Heart right ventricle (tissue), 16 donors: ENCODE data around the gene PAPSS1. TPM values are rescaled to one million over a fixed set of nuclear protein-coding genes. Genes with fewer than 3 reads are reported as not detected.
"Not testable (repeated sequence)": the region's sequence is repeated elsewhere in the genome, so short reads cannot be mapped to it uniquely, and the experiment has no call there.

Source experiments
- ATAC-seq, 8 donors: fragments of 200-7000 bp; cut with Tn5 transposase; one replicate each; pipeline ENCODE4 v1.9.1; 2020; ENCODE audit warnings: mild to moderate bottlenecking in 8 of 8, moderate library complexity in 8 of 8, moderate number of reproducible peaks in 1 of 8
- DNase-seq, 2 donors: peaks; one replicate each; pipeline ENCODE4 v3.0.0-alpha.2; 2020
- H3K27ac ChIP-seq, 10 donors: fragments of 200-600 bp; sonication (generic) in 2 of 10; one replicate each; pipeline versions ENCODE4 v1.5.0 to v1.8.0; 2020 to 2022; ENCODE audit warnings: mild to moderate bottlenecking in 3 of 10
- H3K27me3 ChIP-seq, 7 donors: fragments of 200-600 bp; one replicate each; pipeline ENCODE4 v1.8.0; 2021 to 2022; ENCODE audit warnings: mild to moderate bottlenecking in 2 of 7
- H3K36me3 ChIP-seq, 9 donors: fragments of 200-600 bp; sonication (generic) in 1 of 9; one replicate each; pipeline versions ENCODE4 v1.5.0 to v1.8.0; 2020 to 2022; ENCODE audit warnings: mild to moderate bottlenecking in 2 of 9
- H3K4me1 ChIP-seq, 9 donors: fragments of 200-600 bp; sonication (generic) in 1 of 9; one replicate each; pipeline versions ENCODE4 v1.5.0 to v1.8.0; 2020 to 2022; ENCODE audit warnings: mild to moderate bottlenecking in 4 of 9
- H3K4me3 ChIP-seq, 10 donors: fragments of 200-600 bp; sonication (generic) in 2 of 10; one replicate each; pipeline versions ENCODE4 v1.5.0 to v1.8.0; 2020 to 2022; ENCODE audit warnings: mild to moderate bottlenecking in 7 of 10, moderate library complexity in 2 of 10
- H3K9me3 ChIP-seq, 11 donors: fragments of 200-600 bp in 10 of 11; sonication (generic) in 2 of 11; one replicate each; pipeline versions ENCODE4 v1.5.0 to v1.8.0; 2013 to 2022; ENCODE audit warnings: mild to moderate bottlenecking in 2 of 11, control low read depth in 1 of 11, moderate library complexity in 1 of 11
- WGBS, 2 donors: extraction: QIAGEN DNeasy Blood & Tissue Kit; methylation state at CpG; one replicate each; pipeline ENCODE4 v1.1.7; 2013; ENCODE audit warnings: inconsistent platforms in 1 of 2; 5-methylcytosine and 5-hydroxymethylcytosine counted together
- intact Hi-C, 10 donors: fragments of 100-400 bp; cut with DNase I; formaldehyde crosslinking; loops; one replicate each; pipeline versions ENCODE4 v1.11.1 to v1.14.2; 2022
- polyA plus RNA-seq, 2 donors: library from polyadenylated mRNA; stranded (reverse); fragments of 200-250 nt; gene quantifications; one replicate each; pipeline ENCODE4 v1.2.3, GENCODE V29; 2013
- total RNA-seq, 10 donors: library from RNA; stranded (reverse); fragmentation: NEBNext Ultra II Directional in 3 of 10; extraction: Animal tissue kit (Norgen Biotek cat#: 25700) in 3 of 10; gene quantifications; one replicate each; pipeline versions ENCODE4 v1.2.1 to v1.2.4, GENCODE V29; 2021 to 2023
- TF ChIP-seq, protein P1 (sequence below), 9 donors: fragments of 200-600 bp; sonication (generic) in 2 of 9; IDR thresholded peaks; one replicate each; pipeline versions ENCODE4 v1.5.0 to v1.8.0; 2021 to 2022; ENCODE audit warnings: antibody characterized with exemption in 9 of 9, mild to moderate bottlenecking in 5 of 9, moderate library complexity in 1 of 9
- donor health status: Arrhythmogenic right ventricular cardiomyopathy.
- donor health status: ischemic (EF 13 %, LVEDD 7.1; RV severe dilation, severe dysfunction).
- donor health status: healthy with polysubstance abuse.
- donor health status: DM: no; HTN: yes; CAD: no.
- donor health status: DM: no; HTN: no; CAD: no.
- donor health status: ischemic (EF 25% LVEDD 6.9; RV normal size, moderate dysfunction).
- donor health status: ischemic (EF 25% LVEDD 5.7; RV mildly dilated, moderate dysfunction).
- donor health status: healthy.
- donor health status: DM: yes; HTN: yes; CAD: no.
- donor health status: Ischemic cardiomyopathy.
- donor health status: ischemic (EF 35%, LVEDD 5.7; RV mildly dilated, moderate dysfunction).
- donor health status: nonischemic (EF 11% LVEDD 7.7; RV severe dilation, severe dysfunction).
- donor health status: DM: yes; HTN: yes; CAD: no.
- donor health status: PGD.
- donor health status: ischemic (EF 29% LVEDD 5.4; RV normal size, mild dysfunction).
- donor health status: nonischemic (EF 23%, LVEDD 6.1; RV moderate dilation, normal function).

The PAPSS1 gene
- total and polyA plus RNA-seq, 12 donors: 6.9 to 18.9 (median 10.7) TPM

DNA sequence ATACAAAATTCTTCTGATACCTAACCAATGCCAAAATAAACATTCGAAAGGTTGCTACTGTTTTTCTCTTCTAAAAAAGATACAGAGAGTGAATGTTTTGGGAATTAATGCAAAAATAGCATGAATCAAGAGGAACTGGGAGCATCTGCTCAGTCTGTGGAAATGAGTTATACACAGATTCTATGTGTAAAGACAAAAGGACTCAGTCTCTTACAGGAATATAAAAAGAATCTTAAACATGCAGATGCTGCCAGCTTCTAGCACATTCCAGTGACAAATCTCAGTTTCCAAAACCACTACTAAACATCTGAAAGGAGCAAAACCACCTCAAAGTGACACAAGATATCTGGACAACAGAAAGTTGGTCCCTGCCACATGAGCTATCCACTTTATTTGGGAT lies 55.0 kb downstream of the PAPSS1 start:
- H3K9me3 ChIP-seq: no peaks in the 10 kb centered on the region
- peaks cover 0 to 13% (median 0%) of the 10 kb centered on the region in 9 donors for H3K4me1 ChIP-seq
- no peak overlapping the region for H3K27ac ChIP-seq
- TF ChIP-seq, protein P1, sequence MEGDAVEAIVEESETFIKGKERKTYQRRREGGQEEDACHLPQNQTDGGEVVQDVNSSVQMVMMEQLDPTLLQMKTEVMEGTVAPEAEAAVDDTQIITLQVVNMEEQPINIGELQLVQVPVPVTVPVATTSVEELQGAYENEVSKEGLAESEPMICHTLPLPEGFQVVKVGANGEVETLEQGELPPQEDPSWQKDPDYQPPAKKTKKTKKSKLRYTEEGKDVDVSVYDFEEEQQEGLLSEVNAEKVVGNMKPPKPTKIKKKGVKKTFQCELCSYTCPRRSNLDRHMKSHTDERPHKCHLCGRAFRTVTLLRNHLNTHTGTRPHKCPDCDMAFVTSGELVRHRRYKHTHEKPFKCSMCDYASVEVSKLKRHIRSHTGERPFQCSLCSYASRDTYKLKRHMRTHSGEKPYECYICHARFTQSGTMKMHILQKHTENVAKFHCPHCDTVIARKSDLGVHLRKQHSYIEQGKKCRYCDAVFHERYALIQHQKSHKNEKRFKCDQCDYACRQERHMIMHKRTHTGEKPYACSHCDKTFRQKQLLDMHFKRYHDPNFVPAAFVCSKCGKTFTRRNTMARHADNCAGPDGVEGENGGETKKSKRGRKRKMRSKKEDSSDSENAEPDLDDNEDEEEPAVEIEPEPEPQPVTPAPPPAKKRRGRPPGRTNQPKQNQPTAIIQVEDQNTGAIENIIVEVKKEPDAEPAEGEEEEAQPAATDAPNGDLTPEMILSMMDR (IDR thresholded peaks at IDR 0.05): no peak
- no peaks in the 10 kb centered on the region for H3K27me3 ChIP-seq
- 63 to 69% methylated on average over 1 of the region's 1 CpG for WGBS, 2 donors
- no peak overlapping the region for H3K4me3 ChIP-seq
- no peak for ATAC-seq
- intact Hi-C loops: loop anchor here in 1 of 10 donors (10.0 kb wide), 1 partner anchor 610 kb away; no protein-coding TSS in a partner anchor
- DNase-seq: no peak
- peaks cover 0 to 19% (median 0%) of the 10 kb centered on the region in 9 donors for H3K36me3 ChIP-seq

DNA sequence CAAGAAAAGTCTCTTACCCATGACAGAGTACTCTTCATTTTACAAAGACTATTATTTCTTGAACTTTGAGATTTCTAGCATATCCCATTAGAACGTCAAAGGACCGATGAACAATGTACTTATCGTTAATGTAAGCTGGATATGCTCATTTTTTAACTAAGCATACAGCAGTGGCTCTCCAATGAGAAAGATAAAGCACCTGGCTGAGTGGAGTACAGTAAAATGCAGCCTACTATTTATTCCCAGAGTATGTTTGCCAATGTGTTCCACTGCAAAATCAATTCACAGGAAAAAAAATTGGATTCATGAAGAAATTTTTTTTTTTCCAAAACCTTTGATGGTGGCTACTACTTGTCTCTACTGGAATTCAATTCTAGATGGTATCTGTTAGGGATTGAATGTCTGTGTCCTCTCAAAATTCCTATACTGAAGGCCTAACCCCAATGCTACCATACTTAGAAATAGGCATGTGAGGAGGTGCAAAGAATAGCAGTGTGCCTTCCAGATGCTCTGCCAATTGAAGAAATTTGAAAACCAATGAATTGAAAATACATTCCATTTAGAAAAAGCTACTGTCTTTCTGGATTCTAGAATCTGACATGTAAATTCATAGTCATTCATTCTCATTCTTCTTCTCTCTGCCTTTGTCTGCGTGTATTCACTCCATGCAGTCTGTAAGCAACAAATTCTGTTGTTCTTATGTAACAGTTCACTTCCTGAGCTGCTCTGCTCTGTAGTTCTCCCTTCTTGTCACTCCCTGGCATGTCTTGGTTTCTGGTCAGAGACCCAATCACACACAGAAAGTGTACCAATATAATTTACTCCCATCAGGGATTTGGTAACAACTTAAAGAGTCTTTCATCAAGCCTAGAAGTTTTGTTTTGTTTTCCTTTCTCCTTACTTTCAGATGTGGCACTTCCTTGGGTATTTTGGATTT lies 61.4 kb downstream of the PAPSS1 start:
- TF ChIP-seq, protein P1 (IDR thresholded peaks at IDR 0.05): no peak
- Histone ChIP-seq H3K27ac (no peak overlapping the region), H3K9me3 (no peaks in the 10 kb centered on the region), H3K4me3 (no peak overlapping the region), H3K36me3 (peaks cover 0 to 42% (median 0%) of the 10 kb centered on the region in 9 donors), H3K4me1 (no peaks in the 10 kb centered on the region), H3K27me3 (no peaks in the 10 kb centered on the region)
- WGBS, 2 donors: 84 to 90% methylated on average over 4 of the region's 4 CpGs
- intact Hi-C loops: no loop called here
- DNase-seq (no peak), ATAC-seq (no peak)

GRCh38 chr4:107655289-107655688 lies 64.7 kb downstream of the PAPSS1 start:
- TF ChIP-seq, protein P1 (IDR thresholded peaks at IDR 0.05): no peak
- DNase-seq: no peak
- peaks cover 0 to 69% (median 12%) of the 10 kb centered on the region in 9 donors for H3K36me3 ChIP-seq
- intact Hi-C loops: no loop called here
- H3K27me3 ChIP-seq: no peaks in the 10 kb centered on the region
- H3K4me3 ChIP-seq: no peak overlapping the region
- ATAC-seq: no peak
- no peaks in the 10 kb centered on the region for H3K9me3 ChIP-seq
- H3K27ac ChIP-seq: no peak overlapping the region
- H3K4me1 ChIP-seq: peaks cover 0 to 4% (median 0%) of the 10 kb centered on the region in 9 donors

DNA sequence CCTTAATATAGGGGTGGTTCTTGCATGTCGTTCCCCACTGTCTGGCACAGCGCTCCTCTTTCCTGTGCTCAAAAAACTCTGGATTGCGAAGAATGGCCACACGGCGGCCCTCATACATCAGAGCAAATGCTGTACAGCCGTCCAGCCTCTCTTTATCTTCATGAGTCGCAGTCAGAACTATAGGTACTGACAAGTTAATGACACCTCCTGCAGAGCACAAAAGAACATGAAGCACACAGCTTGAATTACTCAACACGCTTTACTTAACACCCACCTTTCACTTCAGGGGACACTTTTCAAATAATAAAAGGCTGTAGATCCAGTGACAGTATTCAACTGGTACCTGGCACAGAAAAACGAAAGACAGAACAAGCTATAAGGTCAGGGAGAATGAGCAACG lies 65.3 kb downstream of the PAPSS1 start:
- DNase-seq: no peak
- Histone ChIP-seq H3K27ac (no peak overlapping the region), H3K4me1 (peaks cover 0 to 4% (median 0%) of the 10 kb centered on the region in 9 donors), H3K9me3 (no peaks in the 10 kb centered on the region), H3K27me3 (no peaks in the 10 kb centered on the region), H3K4me3 (no peak overlapping the region), H3K36me3 (peaks cover 0 to 69% (median 12%) of the 10 kb centered on the region in 9 donors)
- TF ChIP-seq, protein P1 (IDR thresholded peaks at IDR 0.05): peak in 2 of 9 donors; percentile 16 to 18
- 49 to 63% methylated on average over 10 of the region's 10 CpGs for WGBS, 2 donors
- no peak for ATAC-seq
- intact Hi-C loops: no loop called here

DNA sequence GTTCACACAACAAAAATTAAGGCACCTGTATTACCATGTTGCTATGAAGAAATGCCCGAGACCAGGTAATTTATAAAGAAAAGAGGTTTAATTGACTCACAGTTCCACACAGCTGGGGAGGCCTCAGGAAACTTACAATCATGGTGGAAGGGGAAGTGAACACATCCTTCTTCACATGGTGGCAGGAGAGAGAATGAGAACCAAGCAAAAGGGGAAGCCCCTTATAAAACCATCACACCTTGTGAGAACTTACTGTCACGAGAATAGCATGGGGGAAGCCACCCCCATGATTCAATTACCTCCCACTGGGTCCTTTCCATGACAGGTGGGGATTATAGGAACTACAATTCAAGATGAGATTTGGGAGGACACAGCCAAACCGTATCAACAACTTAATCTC lies 68.6 kb downstream of the PAPSS1 start:
- H3K4me1 ChIP-seq, intact Hi-C loops: not testable (repeated sequence)

More for the DNA sequence above, 68.6 kb downstream of the PAPSS1 start:
- DNase-seq, H3K27me3 ChIP-seq, H3K9me3 ChIP-seq, H3K27ac ChIP-seq, H3K4me3 ChIP-seq, ATAC-seq: not testable (repeated sequence)
- H3K36me3 ChIP-seq: peaks cover 0 to 58% (median 12%) of the 10 kb centered on the region in 9 donors
- 83 to 87% methylated on average over 3 of the region's 3 CpGs for WGBS, 2 donors
